ENCODE results near the gene PPP4R2.

PPP4R2 gene

DNA sequence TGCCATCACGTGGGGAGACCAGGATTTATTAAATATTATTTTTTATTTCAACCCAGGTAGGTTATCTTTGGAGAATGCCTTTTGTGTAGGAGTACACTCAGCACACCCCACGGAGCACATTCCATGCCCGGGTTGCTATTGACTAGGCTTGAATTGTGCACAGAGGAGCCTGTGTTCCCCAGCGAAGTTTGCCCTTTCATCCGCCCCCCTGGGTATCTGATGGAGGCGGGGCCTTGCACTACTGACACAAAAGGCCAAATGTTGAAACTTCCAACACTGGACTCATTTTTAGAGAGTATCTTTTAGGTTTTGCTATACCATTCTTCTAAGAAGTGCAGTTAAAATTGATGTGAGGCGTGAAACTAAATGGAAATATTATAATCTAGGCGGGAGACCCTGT is 39.3 kb upstream of the PPP4R2 start:
- Histone ChIP-seq H3K27me3 (ENCODE audit: control insufficient read depth in 1 of 2, insufficient read depth in 1 of 2, low read length in 2 of 2) (no peaks in the 10 kb centered on the region), H3K79me1 (replicated peaks; ENCODE audit: low read length, poor library complexity, severe bottlenecking) (no peaks in the 10 kb centered on the region), H3K9ac (ENCODE audit: low read length) (no peak overlapping the region), H2BK15ac (ENCODE audit: low read depth, poor library complexity, severe bottlenecking) (no peak overlapping the region), H2BK120ac (ENCODE audit: low read depth, low read length) (no peak overlapping the region), H3K4me3 (ENCODE audit: insufficient read depth in 1 of 2, low read depth in 1 of 2, low read length in 2 of 2) (no peak overlapping the region), H2BK12ac (ENCODE audit: low read length in 2 of 2) (no peak overlapping the region), H3K27ac (ENCODE audit: low read length, poor library complexity, severe bottlenecking) (no peak overlapping the region), H2BK5ac (ENCODE audit: low read depth, low read length, poor library complexity, severe bottlenecking) (no peak overlapping the region), H3K4ac (ENCODE audit: low read depth in 1 of 2, low read length in 2 of 2) (no peak overlapping the region), H3K9me3 (ENCODE audit: control insufficient read depth, low read length) (no peaks in the 10 kb centered on the region), H3K14ac (ENCODE audit: low read length in 2 of 2) (no peak overlapping the region), H3K23ac (ENCODE audit: low read length in 2 of 2) (no peak overlapping the region), H4K8ac (ENCODE audit: low read length) (no peak overlapping the region), H4K91ac (ENCODE audit: low read length) (no peak overlapping the region), H2AK5ac (ENCODE audit: low read length, severe bottlenecking) (no peak overlapping the region), H2AFZ (ENCODE audit: low read depth, low read length) (no peak overlapping the region), H3K4me1 (ENCODE audit: control insufficient read depth, insufficient read depth, low read depth, low read length) (no peaks in the 10 kb centered on the region), H3K18ac (ENCODE audit: low read depth in 1 of 2, low read length in 2 of 2) (no peak overlapping the region), H3K36me3 (ENCODE audit: control insufficient read depth in 1 of 2, insufficient read depth in 2 of 2, low read depth in 1 of 2, low read length in 2 of 2) (peaks cover 3 to 5% of the 10 kb centered on the region in 2 experiments), H3K4me2 (ENCODE audit: low read length, poor library complexity, severe bottlenecking) (no peak overlapping the region)
- WGBS = 94% methylated on average over 7 of the region's 8 CpGs
- no peak for DNase-seq

DNA sequence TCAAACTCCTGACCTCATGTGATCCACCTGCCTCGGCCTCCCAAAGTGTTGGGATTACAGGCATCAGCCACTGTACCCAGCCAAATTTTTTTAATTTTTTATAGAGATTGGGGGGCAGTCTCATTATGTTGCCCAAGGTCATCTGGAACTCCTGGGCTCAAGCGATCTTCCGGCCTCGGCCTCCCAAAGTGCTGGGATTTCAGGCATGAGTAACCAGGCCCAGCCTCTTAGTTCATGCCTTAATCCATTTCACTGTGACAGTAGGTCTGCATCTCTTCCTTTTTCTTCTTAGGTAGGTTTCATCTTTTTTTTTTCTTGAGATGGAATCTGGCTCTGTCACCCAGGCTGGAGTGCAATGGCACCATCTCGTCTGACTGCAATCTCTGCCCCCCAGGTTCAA is 37.3 kb upstream of the PPP4R2 start:
- H2BK15ac ChIP-seq (ENCODE audit: low read depth, poor library complexity, severe bottlenecking) = no peak overlapping the region
- H3K4ac ChIP-seq (ENCODE audit: low read depth in 1 of 2, low read length in 2 of 2) = no peak overlapping the region
- no peak overlapping the region for H2AFZ ChIP-seq (ENCODE audit: low read depth, low read length)
- H3K23ac ChIP-seq (ENCODE audit: low read length in 2 of 2) = no peak overlapping the region
- H3K9me3 ChIP-seq (ENCODE audit: control insufficient read depth, low read length) = no peaks in the 10 kb centered on the region
- no peak overlapping the region for H4K91ac ChIP-seq (ENCODE audit: low read length)
- H3K4me3 ChIP-seq (ENCODE audit: insufficient read depth in 1 of 2, low read depth in 1 of 2, low read length in 2 of 2) = no peak overlapping the region
- H2AK5ac ChIP-seq (ENCODE audit: low read length, severe bottlenecking) = no peak overlapping the region
- no peak overlapping the region for H3K14ac ChIP-seq (ENCODE audit: low read length in 2 of 2)
- H3K18ac ChIP-seq (ENCODE audit: low read depth in 1 of 2, low read length in 2 of 2) = no peak overlapping the region
- H3K79me1 ChIP-seq (replicated peaks; ENCODE audit: low read length, poor library complexity, severe bottlenecking) = no peaks in the 10 kb centered on the region
- WGBS = 98% methylated on average over 4 of the region's 5 CpGs
- no peaks in the 10 kb centered on the region for H3K27me3 ChIP-seq (ENCODE audit: control insufficient read depth in 1 of 2, insufficient read depth in 1 of 2, low read length in 2 of 2)
- H4K8ac ChIP-seq (ENCODE audit: low read length) = no peak overlapping the region
- DNase-seq = no peak
- H3K27ac ChIP-seq (ENCODE audit: low read length, poor library complexity, severe bottlenecking) = no peak overlapping the region
- H2BK120ac ChIP-seq (ENCODE audit: low read depth, low read length) = no peak overlapping the region
- no peak overlapping the region for H3K4me2 ChIP-seq (ENCODE audit: low read length, poor library complexity, severe bottlenecking)
- H3K9ac ChIP-seq (ENCODE audit: low read length) = no peak overlapping the region
- no peak overlapping the region for H2BK12ac ChIP-seq (ENCODE audit: low read length in 2 of 2)
- H2BK5ac ChIP-seq (ENCODE audit: low read depth, low read length, poor library complexity, severe bottlenecking) = no peak overlapping the region
- H3K4me1 ChIP-seq (ENCODE audit: control insufficient read depth, insufficient read depth, low read depth, low read length) = no peaks in the 10 kb centered on the region
- peaks cover 3 to 5% of the 10 kb centered on the region in 2 experiments for H3K36me3 ChIP-seq (ENCODE audit: control insufficient read depth in 1 of 2, insufficient read depth in 2 of 2, low read depth in 1 of 2, low read length in 2 of 2)

DNA sequence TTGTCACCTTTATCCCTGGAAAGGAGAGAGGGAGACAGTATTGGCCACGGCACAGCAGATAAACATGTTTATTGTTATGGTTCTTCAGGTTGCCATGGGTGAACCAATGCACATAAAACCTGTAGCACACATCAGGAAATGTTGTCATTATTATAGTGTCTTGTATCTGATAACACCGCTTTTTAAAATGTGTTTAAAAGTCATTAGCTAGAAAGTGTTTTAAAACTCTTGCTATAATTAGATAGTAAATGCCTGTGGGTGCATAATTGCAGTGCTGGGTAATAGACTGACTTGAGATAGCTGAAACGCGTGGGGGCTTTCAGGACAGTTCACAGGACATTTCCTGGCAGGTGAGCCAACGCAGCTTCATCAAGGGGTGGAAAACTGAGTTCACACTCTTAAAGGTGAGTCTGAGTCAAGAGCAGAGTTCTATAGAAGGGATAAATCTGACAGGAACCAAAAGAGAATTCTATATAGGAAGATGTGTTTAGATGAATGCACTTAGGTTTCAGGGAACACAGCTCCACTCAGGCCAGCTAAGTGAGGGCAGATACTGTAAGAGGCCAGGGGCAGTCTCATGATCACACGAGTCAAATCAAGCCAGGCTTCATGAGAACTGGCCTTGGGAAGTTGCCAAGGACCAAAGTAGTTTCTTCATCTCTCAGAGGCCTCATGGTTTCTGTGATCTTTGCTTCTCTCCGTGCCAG is 35.6 kb upstream of the PPP4R2 start:
- peak; percentile 96 for DNase-seq
- Histone ChIP-seq H3K27me3 (ENCODE audit: control insufficient read depth in 1 of 2, insufficient read depth in 1 of 2, low read length in 2 of 2) (no peaks in the 10 kb centered on the region), H3K4ac (ENCODE audit: low read depth in 1 of 2, low read length in 2 of 2) (no peak overlapping the region), H3K14ac (ENCODE audit: low read length in 2 of 2) (no peak overlapping the region), H3K79me1 (replicated peaks; ENCODE audit: low read length, poor library complexity, severe bottlenecking) (no peaks in the 10 kb centered on the region), H3K36me3 (ENCODE audit: control insufficient read depth in 1 of 2, insufficient read depth in 2 of 2, low read depth in 1 of 2, low read length in 2 of 2) (peaks cover 3 to 5% of the 10 kb centered on the region in 2 experiments), H2AFZ (ENCODE audit: low read depth, low read length) (no peak overlapping the region), H3K9ac (ENCODE audit: low read length) (peak overlapping the region; percentile 62), H3K4me2 (ENCODE audit: low read length, poor library complexity, severe bottlenecking) (no peak overlapping the region), H3K4me1 (ENCODE audit: control insufficient read depth, insufficient read depth, low read depth, low read length) (no peaks in the 10 kb centered on the region), H2BK120ac (ENCODE audit: low read depth, low read length) (peak overlapping the region; percentile 7), H2BK5ac (ENCODE audit: low read depth, low read length, poor library complexity, severe bottlenecking) (no peak overlapping the region), H2BK12ac (ENCODE audit: low read length in 2 of 2) (no peak overlapping the region), H3K9me3 (ENCODE audit: control insufficient read depth, low read length) (no peaks in the 10 kb centered on the region), H3K23ac (ENCODE audit: low read length in 2 of 2) (no peak overlapping the region), H4K8ac (ENCODE audit: low read length) (no peak overlapping the region), H4K91ac (ENCODE audit: low read length) (no peak overlapping the region), H2BK15ac (ENCODE audit: low read depth, poor library complexity, severe bottlenecking) (no peak overlapping the region), H3K4me3 (ENCODE audit: insufficient read depth in 1 of 2, low read depth in 1 of 2, low read length in 2 of 2) (no peak overlapping the region), H3K27ac (ENCODE audit: low read length, poor library complexity, severe bottlenecking) (no peak overlapping the region), H2AK5ac (ENCODE audit: low read length, severe bottlenecking) (no peak overlapping the region), H3K18ac (ENCODE audit: low read depth in 1 of 2, low read length in 2 of 2) (peak overlapping the region in 1 of 2 experiments; percentile 64)
- 57% methylated on average over 7 of the region's 7 CpGs for WGBS

DNA sequence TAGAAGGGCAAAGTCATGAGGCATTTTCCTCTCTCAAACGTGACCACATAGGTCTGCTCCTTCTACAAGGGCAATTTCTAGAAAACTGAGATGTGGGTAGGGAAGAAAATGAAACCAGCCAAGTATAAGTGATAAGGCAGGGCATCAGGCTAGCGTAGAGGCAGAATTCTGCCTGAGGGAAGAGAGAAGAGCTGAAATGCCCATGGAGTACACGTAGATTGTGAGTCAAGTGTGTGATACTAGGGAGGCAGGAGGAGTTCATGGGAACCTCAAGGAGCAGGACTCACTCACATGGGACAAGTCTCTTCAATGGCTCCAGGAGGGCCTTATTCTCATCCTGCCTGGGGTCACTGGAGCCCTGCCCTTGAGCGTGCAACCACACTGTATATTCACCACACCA is 34.9 kb upstream of the PPP4R2 start:
- WGBS = 56% methylated on average over 3 of the region's 4 CpGs

More for the DNA sequence above, 34.9 kb upstream of the PPP4R2 start:
- peak overlapping the region; percentile 63 for H4K8ac ChIP-seq (ENCODE audit: low read length)
- no peak overlapping the region for H4K91ac ChIP-seq (ENCODE audit: low read length)
- H3K36me3 ChIP-seq (ENCODE audit: control insufficient read depth in 1 of 2, insufficient read depth in 2 of 2, low read depth in 1 of 2, low read length in 2 of 2) = peaks cover 3 to 5% of the 10 kb centered on the region in 2 experiments
- no peaks in the 10 kb centered on the region for H3K9me3 ChIP-seq (ENCODE audit: control insufficient read depth, low read length)
- DNase-seq = peak; percentile 39
- H3K23ac ChIP-seq (ENCODE audit: low read length in 2 of 2) = no peak overlapping the region
- no peak overlapping the region for H3K4me3 ChIP-seq (ENCODE audit: insufficient read depth in 1 of 2, low read depth in 1 of 2, low read length in 2 of 2)
- no peak overlapping the region for H3K4me2 ChIP-seq (ENCODE audit: low read length, poor library complexity, severe bottlenecking)
- no peak overlapping the region for H3K14ac ChIP-seq (ENCODE audit: low read length in 2 of 2)
- no peaks in the 10 kb centered on the region for H3K27me3 ChIP-seq (ENCODE audit: control insufficient read depth in 1 of 2, insufficient read depth in 1 of 2, low read length in 2 of 2)
- no peak overlapping the region for H2BK12ac ChIP-seq (ENCODE audit: low read length in 2 of 2)
- no peaks in the 10 kb centered on the region for H3K4me1 ChIP-seq (ENCODE audit: control insufficient read depth, insufficient read depth, low read depth, low read length)
- no peak overlapping the region for H2AFZ ChIP-seq (ENCODE audit: low read depth, low read length)
- H2BK15ac ChIP-seq (ENCODE audit: low read depth, poor library complexity, severe bottlenecking) = no peak overlapping the region
- H3K4ac ChIP-seq (ENCODE audit: low read depth in 1 of 2, low read length in 2 of 2) = no peak overlapping the region
- no peak overlapping the region for H2BK120ac ChIP-seq (ENCODE audit: low read depth, low read length)
- no peak overlapping the region for H2BK5ac ChIP-seq (ENCODE audit: low read depth, low read length, poor library complexity, severe bottlenecking)
- H3K18ac ChIP-seq (ENCODE audit: low read depth in 1 of 2, low read length in 2 of 2) = peak overlapping the region; percentile 58 to 72
- no peaks in the 10 kb centered on the region for H3K79me1 ChIP-seq (replicated peaks; ENCODE audit: low read length, poor library complexity, severe bottlenecking)
- no peak overlapping the region for H2AK5ac ChIP-seq (ENCODE audit: low read length, severe bottlenecking)
- H3K27ac ChIP-seq (ENCODE audit: low read length, poor library complexity, severe bottlenecking) = no peak overlapping the region
- H3K9ac ChIP-seq (ENCODE audit: low read length) = peak overlapping the region; percentile 62

Measured in mesenchymal stem cell (in vitro differentiated cells and primary cell).